Esophagus muscularis mucosa (tissue), 4 donors: ENCODE data around the gene USP20.

ENCODE experiments used
- EP300 ChIP-seq: sonication (generic); formaldehyde crosslinking; IDR thresholded peaks from one replicate; pipeline ENCODE4 v1.6.1; 2017; ENCODE audit warnings: antibody characterized with exemption
- POLR2A ChIP-seq: fragments of 450-650 bp; IDR thresholded peaks from one replicate; pipeline ENCODE4 v1.6.1; 2017; ENCODE audit warnings: antibody characterized with exemption, moderate library complexity, mild to moderate bottlenecking, low read depth
- POLR2AphosphoS5 ChIP-seq, 2 donors: sonication (generic); formaldehyde crosslinking; IDR thresholded peaks; one replicate each; pipeline ENCODE4 v1.6.1; 2017; ENCODE audit warnings: antibody characterized with exemption in 2 of 2
- TF ChIP-seq, protein P1 (sequence below), 3 experiments: fragments of 200-600 bp in 2 of 3; fragments of 450-650 bp in 1 of 3; sonication (generic) in 2 of 3; IDR thresholded peaks; one replicate each; pipeline ENCODE4 v1.5.1; 2017 to 2019; ENCODE audit warnings: antibody characterized with exemption in 3 of 3, mild to moderate bottlenecking in 2 of 3, moderate library complexity in 1 of 3

DNA sequence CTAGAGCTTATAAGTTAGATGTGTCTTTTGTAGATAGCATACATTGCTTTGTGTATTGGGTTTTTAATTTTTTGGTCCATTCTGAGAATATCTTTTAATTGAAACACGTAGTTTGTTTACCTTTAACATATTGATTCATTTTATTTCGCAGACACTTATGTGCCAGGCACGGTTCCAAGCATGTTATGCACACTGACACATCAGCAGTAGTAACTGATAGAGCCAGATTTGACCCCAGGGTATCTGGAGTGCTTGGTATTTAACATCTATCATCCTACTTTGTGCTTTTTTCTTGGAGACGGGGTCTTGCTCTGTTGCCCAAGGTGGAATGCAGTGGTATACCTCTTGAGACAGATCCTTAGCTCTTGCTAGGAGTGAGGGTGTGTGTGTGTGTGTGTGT is 71.9 kb downstream of the USP20 start:
- TF ChIP-seq, protein P1, sequence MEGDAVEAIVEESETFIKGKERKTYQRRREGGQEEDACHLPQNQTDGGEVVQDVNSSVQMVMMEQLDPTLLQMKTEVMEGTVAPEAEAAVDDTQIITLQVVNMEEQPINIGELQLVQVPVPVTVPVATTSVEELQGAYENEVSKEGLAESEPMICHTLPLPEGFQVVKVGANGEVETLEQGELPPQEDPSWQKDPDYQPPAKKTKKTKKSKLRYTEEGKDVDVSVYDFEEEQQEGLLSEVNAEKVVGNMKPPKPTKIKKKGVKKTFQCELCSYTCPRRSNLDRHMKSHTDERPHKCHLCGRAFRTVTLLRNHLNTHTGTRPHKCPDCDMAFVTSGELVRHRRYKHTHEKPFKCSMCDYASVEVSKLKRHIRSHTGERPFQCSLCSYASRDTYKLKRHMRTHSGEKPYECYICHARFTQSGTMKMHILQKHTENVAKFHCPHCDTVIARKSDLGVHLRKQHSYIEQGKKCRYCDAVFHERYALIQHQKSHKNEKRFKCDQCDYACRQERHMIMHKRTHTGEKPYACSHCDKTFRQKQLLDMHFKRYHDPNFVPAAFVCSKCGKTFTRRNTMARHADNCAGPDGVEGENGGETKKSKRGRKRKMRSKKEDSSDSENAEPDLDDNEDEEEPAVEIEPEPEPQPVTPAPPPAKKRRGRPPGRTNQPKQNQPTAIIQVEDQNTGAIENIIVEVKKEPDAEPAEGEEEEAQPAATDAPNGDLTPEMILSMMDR (IDR thresholded peaks at IDR 0.05) = no peak
- no peak for TF ChIP-seq POLR2A
- TF ChIP-seq POLR2AphosphoS5 (IDR thresholded peaks at IDR 0.05) = no peak
- TF ChIP-seq EP300 = no peak
